ENCODE measurements around the gene ARHGEF3. TPM values are rescaled to one million over a fixed set of nuclear protein-coding genes. Genes with fewer than 3 reads are reported as not detected.

The ARHGEF3 gene
- total RNA-seq, 2 experiments from 2014 or later: 63.0 to 66.5 TPM

- H3K27ac Mint-ChIP-seq: peak within 1 kb of the TSS; percentile 98
- peak within 1 kb of the TSS; percentile 98 for H3K4me3 Mint-ChIP-seq
- ChIA-PET CTCF (interaction anchor here (0.7 to 1.6 kb wide), 4 partner anchors 10 to 306 kb away, joined by 3 to 4 read pairs (median 3); no protein-coding TSS in a partner anchor), POLR2A (interaction anchor here (0.9 to 2.9 kb wide), 7 partner anchors 8 to 118 kb away, joined by 3 to 7 read pairs (median 4); partner anchors contain the start of gene ARHGEF3)
- H3K36me3 Mint-ChIP-seq (ENCODE audit: low read depth): peaks cover 50% of the 10 kb centered on the region
- H3K27me3 Mint-ChIP-seq: no peaks in the 10 kb centered on the region
- TF ChIP-seq CTCF (IDR thresholded peaks at IDR 0.05): no peak
- DNase-seq (peak; percentile 86), ATAC-seq (peak; percentile 88)
- H3K4me1 Mint-ChIP-seq (ENCODE audit: low read depth): peaks cover 35% of the 10 kb centered on the region
- peaks cover 4% of the 10 kb centered on the region for H3K9me3 Mint-ChIP-seq
- intact Hi-C loops (cut with micrococcal nuclease): no loop called here
Observed at GRCh38 chr3:56683122-56683817, 118.5 kb downstream of the ARHGEF3 start, which contains the start of gene TASOR. TSS of gene TASOR (minus strand) at chr3:56683265. CDS start at chr3:56683006, 259 bp downstream.

- no peaks in the 10 kb centered on the region for H3K27me3 Mint-ChIP-seq
- peaks cover 53% of the 10 kb centered on the region for H3K36me3 Mint-ChIP-seq (ENCODE audit: low read depth)
- DNase-seq (peak; percentile 84), ATAC-seq (peak; percentile 79)
- H3K27ac Mint-ChIP-seq: peak overlapping the region; percentile 98
- intact Hi-C loops (cut with micrococcal nuclease): no loop called here
- H3K4me3 Mint-ChIP-seq: peak overlapping the region; percentile 98
- peaks cover 35% of the 10 kb centered on the region for H3K4me1 Mint-ChIP-seq (ENCODE audit: low read depth)
- ChIA-PET CTCF (interaction anchor here (0.6 to 1.6 kb wide), 5 partner anchors 9 to 306 kb away, joined by 3 to 4 read pairs (median 3); no protein-coding TSS in a partner anchor), POLR2A (interaction anchor here (0.7 to 2.9 kb wide), 12 partner anchors 9 to 126 kb away, joined by 3 to 7 read pairs (median 3); partner anchors contain the start of genes ARHGEF3 and CCDC66)
- TF ChIP-seq CTCF (IDR thresholded peaks at IDR 0.05): no peak
- peaks cover 4% of the 10 kb centered on the region for H3K9me3 Mint-ChIP-seq
Observed at GRCh38 chr3:56682462-56683121, 119.2 kb downstream of the ARHGEF3 start.

GRCh38 chr3:56681984-56682461, 119.7 kb downstream of the ARHGEF3 start:
- peaks cover 41% of the 10 kb centered on the region for H3K4me1 Mint-ChIP-seq (ENCODE audit: low read depth)
- CTCF ChIA-PET: interaction anchor here (0.6 to 1.6 kb wide), 4 partner anchors 9 to 177 kb away, joined by 3 to 4 read pairs (median 3); no protein-coding TSS in a partner anchor
- no peaks in the 10 kb centered on the region for H3K27me3 Mint-ChIP-seq
- peak overlapping the region; percentile 98 for H3K4me3 Mint-ChIP-seq
- H3K36me3 Mint-ChIP-seq (ENCODE audit: low read depth): peaks cover 59% of the 10 kb centered on the region
- TF ChIP-seq CTCF (IDR thresholded peaks at IDR 0.05): no peak
- H3K9me3 Mint-ChIP-seq: peaks cover 4% of the 10 kb centered on the region
- DNase-seq: no peak
- peak overlapping the region; percentile 98 for H3K27ac Mint-ChIP-seq
- POLR2A ChIA-PET: interaction anchor here (0.7 to 2.9 kb wide), 8 partner anchors 9 to 125 kb away, joined by 3 to 7 read pairs (median 3); partner anchors contain the start of genes ARHGEF3 and CCDC66
- intact Hi-C loops (cut with micrococcal nuclease): no loop called here
- ATAC-seq: no peak

- TF ChIP-seq CTCF (IDR thresholded peaks at IDR 0.05): no peak
- peaks cover 4% of the 10 kb centered on the region for H3K9me3 Mint-ChIP-seq
- H3K4me1 Mint-ChIP-seq (ENCODE audit: low read depth): peaks cover 45% of the 10 kb centered on the region
- no peaks in the 10 kb centered on the region for H3K27me3 Mint-ChIP-seq
- H3K36me3 Mint-ChIP-seq (ENCODE audit: low read depth): peaks cover 67% of the 10 kb centered on the region
- POLR2A ChIA-PET: no interaction called here
- DNase-seq (no peak), ATAC-seq (no peak)
- intact Hi-C loops (cut with micrococcal nuclease): no loop called here
- CTCF ChIA-PET: interaction anchor here (1.1 to 1.6 kb wide), 4 partner anchors 22 to 309 kb away, joined by 3 to 6 read pairs (median 3); no protein-coding TSS in a partner anchor
- H3K27ac Mint-ChIP-seq: peak overlapping the region; percentile 20
- peak overlapping the region; percentile 98 for H3K4me3 Mint-ChIP-seq
Observed at GRCh38 chr3:56680054-56680580, 121.6 kb downstream of the ARHGEF3 start.

Other genes starting within 250 kb of the ARHGEF3 start
- 10 to 100 TPM; 21.1 to 22.1 TPM for gene CCDC66, start 244.8 kb downstream of the ARHGEF3 start, total RNA-seq
- 10 to 100 TPM; 58.6 to 61.4 TPM for gene TASOR, start 118.7 kb downstream of the ARHGEF3 start, total RNA-seq

All from activated CD8-positive, alpha-beta T cell treated with anti-CD3 and anti-CD28 coated beads for 36 hours (primary cell).